HUDEP-2 (cell line): Measurements from ENCODE around the gene SUMO2.

ENCODE experiments used
- DNase-seq, 76 experiments: peaks; one replicate each; lab custom pipeline; 2025; ENCODE audit not compliant: unreplicated experiment in 76 of 76; lab: John Stamatoyannopoulos, UW

SUMO2 gene

GRCh38 chr17:75124819-75125162 is 58.0 kb downstream of the SUMO2 start:
- peak in 31 of 76 experiments; percentile 18 to 82 (median 43) for DNase-seq

- DNase-seq, result peak; percentile 64 to 98 (median 94)
Measured at GRCh38 chr17:75124041-75124818, 58.5 kb downstream of the SUMO2 start.

DNA sequence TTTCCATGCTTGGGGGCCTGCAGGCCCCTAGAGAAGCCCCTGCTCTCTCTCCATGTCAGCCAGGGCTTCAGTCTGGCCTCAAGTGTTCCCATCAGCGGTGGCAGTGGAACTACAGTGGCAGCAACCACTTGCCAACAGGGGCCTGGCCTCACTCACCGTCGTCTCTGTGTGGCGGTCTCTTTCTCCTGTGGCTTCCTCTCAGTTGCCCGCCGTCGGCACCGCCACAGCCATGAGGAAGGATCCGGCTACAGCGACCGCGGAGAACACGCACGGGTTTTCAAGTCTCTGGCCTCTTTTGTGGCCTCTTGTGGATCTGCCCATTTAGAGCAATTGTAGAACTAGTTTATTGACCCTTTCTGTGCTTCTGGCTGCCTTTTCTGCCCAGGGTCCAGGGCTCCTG is 64.5 kb downstream of the SUMO2 start:
- DNase-seq, result no peak

GRCh38 chr17:75116737-75117136 is 66.0 kb downstream of the SUMO2 start:
- DNase-seq, result no peak
